Activated CD4-positive, alpha-beta T cell treated with anti-CD3 and anti-CD28 coated beads for 1 hour (primary cell): ENCODE measurements around the gene KCNG2.
"Not testable (repeated sequence)": the region's sequence is repeated elsewhere in the genome, so short reads cannot be mapped to it uniquely, and the experiment has no call there.

Experiments
- DNase-seq: peaks from one replicate; pipeline ENCODE4 v3.0.0-alpha.2; 2020

Gene KCNG2

GRCh38 chr18:79797518-79798345, at the start of gene KCNG2:
Gene KCNG2 (plus strand): TSS chr18:79797938. CDS start chr18:79863668, 65,730 bp downstream.
- DNase-seq = no peak

- DNase-seq = no peak
These were observed 49.2 kb upstream of the KCNG2 start for GRCh38 chr18:79748321-79749180.

- DNase-seq = no peak
These were observed 48.2 kb upstream of the KCNG2 start for GRCh38 chr18:79749251-79750191.

- no peak for DNase-seq
These were observed 46.7 kb upstream of the KCNG2 start for GRCh38 chr18:79750980-79751571.

- DNase-seq = not testable (repeated sequence)
These were observed 45.7 kb upstream of the KCNG2 start for GRCh38 chr18:79751918-79752578.

GRCh38 chr18:79752946-79753345, 44.8 kb upstream of the KCNG2 start:
- not testable (repeated sequence) for DNase-seq

GRCh38 chr18:79753391-79753851, 44.3 kb upstream of the KCNG2 start:
- no peak for DNase-seq

GRCh38 chr18:79754022-79754761, 43.5 kb upstream of the KCNG2 start:
- no peak for DNase-seq

- DNase-seq = no peak
These were observed 42.8 kb upstream of the KCNG2 start for GRCh38 chr18:79754831-79755351.

- no peak for DNase-seq
These were observed 42.1 kb upstream of the KCNG2 start for GRCh38 chr18:79755496-79756142.

GRCh38 chr18:79756143-79756500, 41.6 kb upstream of the KCNG2 start:
- DNase-seq = no peak

- no peak for DNase-seq
These were observed 40.9 kb upstream of the KCNG2 start for GRCh38 chr18:79756826-79757225.

- DNase-seq = no peak
These were observed 37.4 kb upstream of the KCNG2 start for GRCh38 chr18:79760348-79760747.

GRCh38 chr18:79760881-79761280, 36.9 kb upstream of the KCNG2 start:
- DNase-seq = no peak

- no peak for DNase-seq
These were observed 34.3 kb upstream of the KCNG2 start for GRCh38 chr18:79763407-79763806.

GRCh38 chr18:79764131-79764530, 33.6 kb upstream of the KCNG2 start:
- no peak for DNase-seq

GRCh38 chr18:79765491-79766245, 32.1 kb upstream of the KCNG2 start:
- no peak for DNase-seq

GRCh38 chr18:79766308-79766707, 31.4 kb upstream of the KCNG2 start:
- DNase-seq = no peak

- DNase-seq = no peak
These were observed 29.0 kb upstream of the KCNG2 start for GRCh38 chr18:79768745-79769144.
